Measurements from ENCODE around the gene ELF5. TPM values are rescaled to one million over a fixed set of nuclear protein-coding genes. Genes with fewer than 3 reads are reported as not detected.

Gene ELF5
- total RNA-seq, 2 donors from 2014 or later, result not detected

DNA sequence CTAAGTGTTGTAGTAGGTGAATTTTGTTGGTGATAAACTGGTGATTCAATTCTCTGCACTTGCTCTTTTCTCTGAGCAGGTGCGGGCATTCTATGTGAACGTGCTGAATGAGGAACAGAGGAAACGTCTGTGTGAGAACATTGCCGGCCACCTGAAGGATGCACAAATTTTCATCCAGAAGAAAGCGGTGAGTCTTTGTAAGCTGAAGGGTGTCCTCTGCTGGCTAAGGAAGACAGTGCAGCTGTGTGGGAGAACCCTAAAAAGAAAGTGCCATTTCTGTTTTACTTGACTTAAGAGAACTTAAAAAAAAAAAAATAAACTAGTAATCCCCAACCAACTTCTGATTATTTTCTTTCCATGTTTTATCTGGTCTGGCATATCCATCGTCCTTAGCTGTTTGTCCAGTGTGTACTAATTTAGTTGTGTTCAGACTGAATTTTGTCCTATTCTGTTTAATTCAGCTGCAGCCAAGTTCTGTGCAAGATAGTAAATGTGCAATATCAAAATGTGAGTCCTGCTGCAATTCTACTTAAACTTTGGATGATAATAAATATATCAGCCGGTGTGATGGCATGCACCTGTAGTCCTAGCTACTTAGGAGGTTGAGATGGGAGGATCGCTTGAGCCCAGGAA is 45.3 kb downstream of the ELF5 start:
- intact Hi-C loops (cut with DNase I, micrococcal nuclease), result no loop called here
- ATAC-seq (peak; percentile 66), DNase-seq (peak in 1 of 2 donors; percentile 37)

DNA sequence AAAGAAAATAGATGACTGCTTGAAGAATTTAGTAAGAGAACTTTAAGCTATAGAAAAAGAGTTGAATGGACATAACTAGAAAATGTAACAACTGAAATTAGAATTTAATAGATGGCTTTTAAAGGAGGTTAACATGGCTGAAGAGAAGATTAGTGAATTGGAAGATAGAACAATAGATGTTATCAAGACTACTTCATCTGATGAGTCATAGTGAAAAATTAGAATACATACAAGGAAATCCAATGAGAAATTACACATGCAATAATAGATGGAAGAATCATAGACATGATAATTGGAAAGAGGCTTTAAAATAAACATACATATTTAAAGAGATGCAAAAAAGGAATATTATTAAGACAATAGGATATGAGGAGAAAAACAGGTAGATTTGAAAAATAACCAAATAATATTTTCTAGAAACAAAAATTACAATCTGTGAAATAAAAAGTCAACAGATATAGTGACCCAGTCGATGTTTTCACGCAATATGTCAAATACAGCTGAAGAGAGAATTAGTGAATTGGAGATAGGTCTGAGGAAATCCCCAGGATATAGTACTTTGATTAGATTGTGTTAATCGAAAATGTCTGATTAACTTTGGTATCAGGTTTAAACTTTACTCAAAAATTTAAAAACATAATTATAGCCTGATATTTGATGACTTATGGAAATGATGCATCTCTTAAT is 46.6 kb downstream of the ELF5 start:
- ATAC-seq (no peak), DNase-seq (no peak)
- intact Hi-C loops (cut with DNase I, micrococcal nuclease), result no loop called here

DNA sequence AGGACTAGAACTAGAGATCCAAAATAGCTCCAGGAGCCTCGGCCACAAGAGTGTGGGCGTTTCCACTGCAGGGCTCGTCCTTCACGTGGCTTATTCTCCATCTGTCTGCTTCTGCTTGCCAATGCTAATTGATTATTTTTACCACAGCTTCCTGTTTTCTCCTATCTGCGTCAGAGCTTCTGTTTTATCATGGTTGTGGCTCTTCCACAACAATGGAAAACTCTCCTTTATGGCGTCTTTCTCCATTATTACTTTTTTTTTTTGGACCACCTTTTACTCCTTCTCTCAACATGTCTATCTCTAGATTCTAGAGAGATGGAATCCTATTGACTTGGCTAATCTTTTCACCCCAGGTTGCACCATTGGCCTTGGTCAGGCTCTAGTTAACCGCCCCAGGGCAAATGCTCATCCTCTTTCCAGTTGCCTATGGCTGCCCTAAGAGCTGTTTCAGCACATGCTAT is 49.0 kb downstream of the ELF5 start:
- no peak for DNase-seq
- intact Hi-C loops (cut with DNase I, micrococcal nuclease), result no loop called here
- ATAC-seq, result no peak

DNA sequence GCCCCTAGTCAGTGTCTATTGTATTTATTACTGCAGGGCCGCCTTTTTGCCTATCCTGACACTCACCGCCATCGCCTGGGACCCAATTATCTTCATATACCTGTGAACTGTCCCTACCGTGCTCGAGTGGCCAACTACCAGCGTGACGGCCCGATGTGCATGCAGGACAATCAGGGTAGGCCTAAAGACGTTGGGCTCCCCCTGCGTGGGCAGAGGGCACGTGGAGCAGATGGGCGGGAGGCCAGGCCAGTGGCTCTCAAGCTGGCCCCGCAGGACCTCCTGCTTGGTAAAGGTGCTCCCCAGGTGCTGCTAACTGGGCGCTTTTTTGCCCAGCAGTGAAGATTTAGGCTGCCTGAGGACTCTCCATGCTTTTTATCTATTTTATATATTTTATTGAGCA is 52.4 kb downstream of the ELF5 start:
- no peak for ATAC-seq
- intact Hi-C loops (cut with DNase I, micrococcal nuclease), result no loop called here
- no peak for DNase-seq

DNA sequence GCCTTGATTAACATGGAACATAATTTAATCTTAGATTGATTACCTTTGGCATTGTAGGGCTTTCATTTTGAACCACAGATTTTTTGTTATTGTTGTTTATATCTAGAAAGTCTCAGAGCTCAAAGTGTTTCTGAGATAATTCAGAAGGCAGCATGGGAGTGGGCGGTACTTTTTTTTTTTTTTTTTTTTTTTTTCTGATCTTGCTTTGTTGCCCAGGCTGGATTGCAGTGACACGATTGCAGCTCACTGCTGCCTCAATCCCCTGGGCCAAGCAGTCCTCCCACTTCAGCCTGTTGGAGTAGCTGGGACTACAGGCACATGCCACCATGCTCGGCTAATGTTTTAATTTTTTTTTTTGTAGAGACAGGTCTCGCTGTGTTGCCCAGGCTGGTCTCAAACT is 53.3 kb downstream of the ELF5 start:
- ATAC-seq (no peak), DNase-seq (no peak)
- intact Hi-C loops (cut with DNase I, micrococcal nuclease), result no loop called here

DNA sequence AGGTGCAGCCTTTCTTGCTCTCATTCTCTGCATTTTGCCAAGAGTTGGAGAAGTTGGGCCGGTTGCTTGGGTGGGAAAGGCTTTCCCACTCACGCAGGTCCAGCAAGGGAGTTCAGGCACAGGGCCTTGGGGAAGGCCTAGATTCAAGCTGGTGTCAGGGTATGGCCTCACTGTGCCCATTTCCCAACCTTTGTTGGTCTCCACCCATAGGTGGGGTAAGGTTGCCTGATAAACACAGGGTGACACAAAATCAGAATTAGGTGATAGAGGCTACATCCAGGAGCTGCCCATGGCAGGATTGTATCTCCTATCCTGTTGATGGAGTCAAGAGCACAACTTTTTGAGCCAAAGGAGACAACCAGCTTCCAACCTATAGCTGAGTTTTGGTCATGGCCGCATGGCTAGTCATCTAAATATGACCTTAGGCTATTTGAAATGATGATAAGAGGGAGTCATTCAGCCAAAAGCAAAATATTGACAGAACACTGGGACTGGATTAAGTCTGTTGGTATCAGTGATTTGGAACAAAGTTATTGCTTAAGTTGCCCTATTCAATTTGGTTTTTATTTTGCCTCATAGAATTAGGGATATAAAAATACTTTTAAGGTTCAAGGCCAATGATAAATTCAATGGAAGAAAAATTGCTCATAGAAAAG is 54.0 kb downstream of the ELF5 start:
- no peak for ATAC-seq
- DNase-seq, result no peak
- intact Hi-C loops (cut with DNase I, micrococcal nuclease), result loop anchor here in 1 of 2 donors (10.0 kb wide), 1 partner anchor 365 kb away; no protein-coding TSS in a partner anchor

DNA sequence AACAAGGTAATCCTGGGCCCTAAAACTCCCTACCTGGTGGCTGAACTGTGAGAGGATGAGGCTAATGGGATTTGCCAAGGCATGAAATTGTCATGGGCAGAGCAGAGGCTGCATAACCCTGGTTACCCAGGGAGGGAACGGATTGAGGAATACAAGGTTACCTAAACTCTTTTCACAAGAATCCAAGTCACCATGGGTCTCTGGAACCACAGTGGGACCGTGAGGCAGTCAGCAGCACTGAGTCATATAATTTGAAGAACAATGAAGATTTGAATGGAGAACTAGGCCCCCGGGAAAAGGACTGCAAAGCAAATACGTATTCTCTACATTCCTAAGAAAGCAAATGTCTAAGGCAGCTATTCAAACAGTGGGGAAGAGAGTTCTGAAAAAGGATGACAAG is 55.1 kb downstream of the ELF5 start:
- ATAC-seq (no peak), DNase-seq (no peak)
- intact Hi-C loops (cut with DNase I, micrococcal nuclease), result loop anchor here in 1 of 2 donors (10.0 kb wide), 1 partner anchor 364 kb away; no protein-coding TSS in a partner anchor

DNA sequence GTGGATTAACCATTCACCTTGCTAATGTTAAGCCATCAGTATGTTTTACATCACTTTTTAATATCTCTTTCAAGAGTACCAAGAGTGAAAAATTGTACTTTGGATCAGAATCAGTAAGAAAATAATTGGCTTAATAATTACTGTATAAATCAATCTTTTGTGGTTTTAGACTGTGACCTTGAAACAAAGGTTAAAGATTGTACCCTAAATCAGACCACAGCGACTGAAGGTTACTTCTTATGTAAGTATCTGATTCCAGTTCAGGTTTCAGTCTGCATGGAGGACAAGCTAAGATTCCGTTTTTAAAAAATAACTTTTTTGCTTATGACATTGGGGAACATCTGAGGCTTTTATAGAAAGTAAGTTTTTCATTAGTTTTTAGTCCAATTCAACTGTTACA is 56.0 kb downstream of the ELF5 start:
- ATAC-seq (no peak), DNase-seq (no peak)
- intact Hi-C loops (cut with DNase I, micrococcal nuclease), result loop anchor here in 1 of 2 donors (10.0 kb wide), 1 partner anchor 363 kb away; no protein-coding TSS in a partner anchor

DNA sequence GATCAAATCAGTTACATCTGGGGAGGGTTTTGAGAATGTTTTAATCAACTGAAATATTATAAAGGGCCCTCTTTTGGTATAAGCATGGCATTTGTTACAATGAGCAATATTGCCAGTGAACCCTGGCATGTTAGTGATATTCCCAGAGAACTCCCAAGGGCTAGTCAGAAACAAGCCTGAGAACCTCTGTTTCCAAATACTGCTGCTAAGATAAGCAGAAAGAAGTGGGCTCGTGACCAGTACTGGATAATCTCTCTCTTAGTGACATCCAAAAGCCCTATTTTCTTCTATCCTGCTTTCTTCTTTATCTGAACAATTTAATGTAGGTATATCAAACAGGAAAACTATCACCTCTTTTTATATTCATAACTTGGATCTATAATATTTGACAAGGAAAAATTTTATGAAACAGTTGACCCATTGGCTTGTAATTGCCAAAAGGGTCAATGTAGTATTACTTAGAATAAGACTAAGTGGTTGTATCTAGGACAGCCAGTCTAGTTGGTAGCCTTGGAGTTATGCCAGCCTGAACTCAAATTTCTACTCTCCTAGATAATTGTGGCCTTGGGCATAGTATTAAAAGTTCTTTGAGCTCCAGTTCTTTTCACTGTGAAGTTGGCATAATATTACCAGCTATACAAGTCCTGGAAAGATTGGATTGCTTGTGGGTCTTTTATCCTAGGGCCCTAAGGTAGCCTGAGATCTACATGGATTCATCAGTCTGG is 59.1 kb downstream of the ELF5 start:
- no peak for DNase-seq
- ATAC-seq, result no peak
- intact Hi-C loops (cut with DNase I, micrococcal nuclease), result loop anchor here in 1 of 2 donors (10.0 kb wide), 1 partner anchor 360 kb away; no protein-coding TSS in a partner anchor

DNA sequence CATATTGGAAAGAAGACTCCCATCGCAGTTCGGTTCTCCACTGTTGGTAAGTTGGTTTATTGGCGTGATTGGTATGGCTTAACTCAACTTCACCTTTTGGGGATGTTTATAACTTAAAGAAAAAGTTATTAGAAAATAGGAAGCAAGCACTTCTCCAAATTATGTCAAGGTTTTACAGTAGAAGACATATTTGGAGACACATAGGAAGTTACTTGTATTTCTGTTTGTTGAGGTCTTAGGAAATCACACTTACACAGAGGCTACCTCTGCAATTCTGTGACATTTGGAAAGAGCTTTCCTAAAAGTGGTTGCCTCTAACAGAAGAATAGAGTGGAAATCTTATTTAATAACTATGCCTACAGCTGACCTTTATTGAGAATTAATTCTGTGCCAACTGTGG is 62.5 kb downstream of the ELF5 start:
- ATAC-seq (no peak), DNase-seq (no peak)
- intact Hi-C loops (cut with DNase I, micrococcal nuclease), result loop anchor here in 1 of 2 donors (10.0 kb wide), 1 partner anchor 356 kb away; no protein-coding TSS in a partner anchor

DNA sequence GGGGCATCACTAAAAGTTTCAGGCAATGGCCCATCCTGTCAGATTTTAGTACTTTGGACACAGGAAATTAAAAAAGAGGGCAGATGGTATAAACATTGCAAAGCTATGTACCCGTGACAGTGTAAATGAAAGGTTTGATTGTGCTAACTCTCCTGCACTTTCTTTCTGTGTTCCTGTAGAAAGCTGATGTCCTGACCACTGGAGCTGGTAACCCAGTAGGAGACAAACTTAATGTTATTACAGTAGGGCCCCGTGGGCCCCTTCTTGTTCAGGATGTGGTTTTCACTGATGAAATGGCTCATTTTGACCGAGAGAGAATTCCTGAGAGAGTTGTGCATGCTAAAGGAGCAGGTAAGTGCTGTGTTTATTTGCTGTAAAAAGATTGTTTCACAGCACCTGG is 64.6 kb downstream of the ELF5 start:
- ATAC-seq (no peak), DNase-seq (no peak)
- intact Hi-C loops (cut with DNase I, micrococcal nuclease), result no loop called here

DNA sequence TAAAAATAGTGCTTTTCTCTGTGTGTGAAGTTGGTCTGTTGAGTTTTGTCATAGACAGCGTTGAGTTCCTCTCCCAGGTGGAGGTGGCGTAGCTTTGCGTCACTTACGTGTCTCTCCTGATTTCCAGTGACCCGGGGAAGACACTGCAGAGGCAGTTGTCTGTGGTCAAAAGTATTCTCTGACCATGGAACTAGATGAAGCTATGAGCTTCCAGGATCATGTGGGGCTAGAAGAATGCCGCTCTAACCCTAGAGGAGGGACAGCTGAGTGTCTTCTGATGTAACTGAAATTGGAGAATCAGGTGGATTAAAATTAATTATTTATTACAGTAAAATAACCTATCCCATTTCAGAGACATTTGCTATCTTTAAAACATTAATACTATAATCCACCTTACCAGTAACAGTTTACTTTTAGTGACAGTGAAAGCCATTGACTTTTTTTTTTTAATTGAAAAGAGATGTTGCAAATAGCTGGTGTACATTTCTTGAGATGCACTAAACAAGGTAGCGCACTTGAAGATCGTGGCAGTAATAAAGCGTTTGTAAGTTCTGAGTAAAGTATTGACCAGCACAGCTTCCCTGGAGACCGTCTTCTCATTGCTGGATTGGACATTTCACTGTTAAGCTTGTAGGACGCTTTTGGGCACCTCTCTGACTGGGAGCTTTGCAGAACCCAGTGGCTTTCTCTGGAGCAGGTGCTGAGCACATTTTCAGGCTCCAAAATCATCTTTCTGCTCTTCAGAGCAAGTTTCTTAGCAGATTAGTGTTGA is 65.2 kb downstream of the ELF5 start:
- intact Hi-C loops (cut with DNase I, micrococcal nuclease), result no loop called here
- no peak for DNase-seq
- no peak for ATAC-seq

DNA sequence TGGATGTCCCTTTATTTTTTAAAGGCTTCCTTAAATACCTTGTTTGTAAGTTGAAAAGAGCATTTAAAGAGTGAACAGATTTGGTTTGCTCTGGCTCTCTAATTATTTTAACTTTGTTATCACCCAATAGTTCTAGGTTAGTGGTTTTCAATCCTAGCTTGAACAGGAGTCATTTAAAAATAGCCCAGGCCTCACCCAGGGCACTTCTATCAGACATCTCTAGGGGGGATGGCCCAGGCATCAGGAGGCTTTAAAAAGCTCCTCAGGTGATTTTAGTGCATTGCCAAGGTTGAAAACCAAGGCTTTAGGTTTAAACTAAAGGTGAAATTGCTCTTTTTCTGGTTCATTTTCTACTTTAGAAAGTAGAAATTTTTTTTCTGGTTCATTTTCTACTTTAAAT is 66.5 kb downstream of the ELF5 start:
- intact Hi-C loops (cut with DNase I, micrococcal nuclease), result no loop called here
- DNase-seq, result no peak
- ATAC-seq, result no peak

DNA sequence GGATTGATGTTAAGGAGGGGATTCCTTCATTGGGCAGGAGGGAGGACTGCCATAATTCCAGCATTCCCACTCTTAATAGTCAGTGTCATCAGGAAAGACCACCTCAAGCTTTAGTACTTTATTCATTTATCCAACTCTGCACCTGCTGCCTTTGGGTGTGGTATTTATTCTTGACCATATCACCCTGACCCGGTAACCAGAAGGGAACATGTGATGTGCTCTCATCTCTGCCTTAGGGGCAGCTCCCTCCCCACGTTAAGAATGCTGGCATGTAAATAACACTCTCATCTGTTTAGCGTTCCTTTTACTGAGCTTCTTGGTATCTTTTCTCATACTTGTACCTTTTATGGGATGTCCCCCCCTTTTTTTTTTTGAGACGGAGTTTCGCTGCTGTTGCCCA is 67.2 kb downstream of the ELF5 start:
- DNase-seq (no peak), ATAC-seq (no peak)
- intact Hi-C loops (cut with DNase I, micrococcal nuclease), result no loop called here

DNA sequence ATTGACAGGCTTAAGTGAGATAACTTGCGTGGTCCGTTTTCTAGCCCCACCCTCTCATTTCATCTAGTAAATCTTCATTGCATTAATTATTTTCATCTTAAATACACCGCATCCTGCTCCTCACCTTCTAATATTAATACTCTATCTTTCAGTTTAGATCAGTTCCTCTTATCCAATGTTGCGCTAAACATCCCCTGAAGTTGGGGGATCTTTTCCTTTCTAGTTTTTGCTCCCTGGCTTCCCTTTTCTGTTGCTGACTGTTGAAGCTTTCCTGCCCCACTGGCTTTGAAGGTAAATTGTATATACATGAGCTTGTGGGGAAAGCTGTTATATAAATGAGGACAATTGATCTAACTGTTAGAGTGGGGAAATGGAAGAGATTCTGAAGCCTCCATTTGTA is 67.6 kb downstream of the ELF5 start:
- intact Hi-C loops (cut with DNase I, micrococcal nuclease), result no loop called here
- ATAC-seq (no peak), DNase-seq (no peak)

DNA sequence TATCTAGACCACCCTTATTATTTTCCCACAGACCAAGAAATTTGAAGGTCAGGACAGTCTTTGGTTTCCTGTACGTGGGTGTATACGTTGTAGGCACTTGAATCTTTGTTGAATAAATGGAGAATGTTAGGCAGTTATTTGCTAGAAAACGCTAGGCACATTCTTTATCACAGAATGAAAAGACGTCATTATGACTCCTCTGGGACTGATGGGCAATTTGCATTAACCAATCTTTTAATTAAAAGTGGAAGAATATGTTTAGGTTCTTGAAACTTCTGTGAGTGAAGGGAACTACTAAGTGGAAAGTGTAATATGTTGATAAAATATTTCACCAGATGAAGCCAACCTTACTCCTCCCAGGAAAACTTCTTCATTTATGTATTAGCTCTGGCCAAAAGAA is 69.2 kb downstream of the ELF5 start:
- intact Hi-C loops (cut with DNase I, micrococcal nuclease), result no loop called here
- DNase-seq, result no peak
- no peak for ATAC-seq

DNA sequence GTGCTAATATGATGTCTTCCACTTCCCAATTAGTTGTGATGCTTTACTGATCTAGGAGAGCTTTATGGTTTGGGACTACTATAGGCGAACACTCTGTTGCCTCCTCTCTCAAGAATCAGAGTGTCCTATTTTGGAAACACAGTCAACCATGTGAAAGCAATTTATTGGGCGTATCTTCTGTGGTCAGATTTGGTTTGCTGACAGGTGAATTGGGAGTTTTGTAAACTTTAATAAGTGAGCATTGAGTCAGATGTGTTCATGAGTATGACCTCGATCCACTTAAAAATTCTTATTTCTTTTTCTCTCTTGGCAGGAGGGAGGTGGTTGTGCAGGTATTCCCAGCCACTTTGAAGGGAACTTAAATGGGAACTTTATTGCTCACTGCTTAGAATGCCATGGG is 70.5 kb downstream of the ELF5 start:
- intact Hi-C loops (cut with DNase I, micrococcal nuclease), result no loop called here
- ATAC-seq, result no peak

DNA sequence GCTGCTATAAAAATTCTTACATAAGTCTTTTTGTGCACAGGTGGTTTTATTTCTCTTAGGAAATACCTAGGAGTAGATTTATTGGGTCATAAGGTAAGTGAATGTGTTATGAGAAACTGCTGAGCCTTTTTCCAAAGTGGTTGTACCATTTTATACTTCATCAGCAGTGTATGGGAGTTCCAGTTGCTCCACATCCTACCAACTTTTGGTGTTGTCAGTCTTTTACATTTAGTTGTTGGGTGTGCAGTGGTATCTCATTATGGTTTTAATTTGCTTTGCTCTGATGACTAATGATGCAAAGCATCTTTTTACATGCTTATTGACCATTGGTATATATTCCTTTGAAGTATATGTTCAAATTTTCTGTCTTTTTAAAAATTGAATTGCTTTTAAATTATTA is 71.8 kb downstream of the ELF5 start:
- DNase-seq (no peak), ATAC-seq (no peak)
- intact Hi-C loops (cut with DNase I, micrococcal nuclease), result no loop called here

More for the DNA sequence above, 70.5 kb downstream of the ELF5 start:
- DNase-seq, result no peak

All from left colon (tissue), 2 donors.